ENCODE results near the gene MORN3. TPM values are rescaled to one million over a fixed set of nuclear protein-coding genes. Genes with fewer than 3 reads are reported as not detected.
A peak's percentile ranks its signal among the peaks of the same experiment; 100 is the strongest.

The MORN3 gene
- total and polyA plus RNA-seq, 2 donors (not counting 1 experiment from before 2014, with no cell fraction given): 0.22 to 1.3 TPM

DNA sequence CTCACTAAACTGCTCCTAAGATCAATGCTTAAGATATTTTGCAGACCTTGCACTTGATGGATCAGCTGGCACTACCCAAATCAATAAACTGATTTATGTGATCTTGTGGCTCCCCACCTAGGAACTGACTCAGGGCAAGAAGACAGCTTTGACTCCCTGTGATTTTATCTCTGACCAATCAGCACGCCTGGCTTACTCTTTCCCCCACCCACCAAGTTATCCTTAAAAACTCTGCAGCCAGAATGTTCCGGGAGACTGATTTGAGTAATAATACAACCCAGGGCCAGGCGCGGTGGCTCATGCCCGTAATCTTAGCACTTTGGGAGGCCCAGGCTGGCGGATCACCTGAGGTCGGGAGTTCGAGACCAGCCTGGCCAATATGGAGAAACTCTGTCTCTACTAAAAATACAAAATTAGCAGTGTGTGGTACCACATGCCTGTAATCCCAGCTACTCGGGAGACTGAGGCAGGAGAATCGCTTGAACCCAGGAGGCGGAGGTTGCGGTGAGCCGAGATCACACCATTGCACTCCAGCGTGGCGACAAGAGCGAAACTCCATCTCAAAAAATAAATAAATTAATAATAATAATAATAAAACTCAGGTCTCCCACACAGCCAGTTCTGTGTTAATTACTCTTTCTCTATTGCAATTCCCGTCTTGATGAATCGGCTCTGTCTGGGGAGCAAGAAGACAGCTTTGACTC lies 12.0 kb downstream of the MORN3 start:
- DNase-seq: no peak
- Histone ChIP-seq H3K4me1 (ENCODE audit: control insufficient read depth in 2 of 2, insufficient read depth in 2 of 2, low read length in 2 of 2) (peaks cover 16 to 19% of the 10 kb centered on the region in 2 donors), H4K20me1 (ENCODE audit: control insufficient read depth, insufficient read depth, low read length, poor library complexity, severe bottlenecking) (no peaks in the 10 kb centered on the region), H3K9me3 (ENCODE audit: control extremely low read depth in 1 of 3, control insufficient read depth in 2 of 3, insufficient read depth in 1 of 3, low read length in 2 of 3) (no peaks in the 10 kb centered on the region), H3K27me3 (replicated peaks in 1 of 4; ENCODE audit: control extremely low read depth in 1 of 4, control insufficient read depth in 3 of 4, insufficient read depth in 4 of 4, low read length in 3 of 4) (no peaks in the 10 kb centered on the region), H2AFZ (ENCODE audit: insufficient read depth, low read depth, low read length, poor library complexity, severe bottlenecking) (no peak overlapping the region), H3K4me3 (ENCODE audit: control extremely low read depth in 1 of 5, extremely low read depth in 1 of 5, insufficient read depth in 1 of 5, low read depth in 2 of 5, low read length in 4 of 5) (no peak overlapping the region), H3K9ac (ENCODE audit: low read length) (no peak overlapping the region), H3K4me2 (replicated peaks; ENCODE audit: low read depth, low read length, poor library complexity, severe bottlenecking) (no peak overlapping the region), H3K79me2 (ENCODE audit: control insufficient read depth, insufficient read depth, low read length) (peaks cover 7% of the 10 kb centered on the region), H3K27ac (ENCODE audit: low read length in 2 of 2) (no peak overlapping the region), H3K36me3 (replicated peaks in 1 of 2; ENCODE audit: control extremely low read depth in 1 of 2, control insufficient read depth in 1 of 2, extremely low read depth in 1 of 2, insufficient read depth in 2 of 2, low read length in 1 of 2) (no peaks in the 10 kb centered on the region)
- peaks cover 28% of the 10 kb centered on the region for H3K4me1 Mint-ChIP-seq
- intact Hi-C loops (cut with micrococcal nuclease): no loop called here
- no peak for ATAC-seq (ENCODE audit: low read depth)
- ChIA-PET CTCF (interaction anchor here (0.5 to 2.2 kb wide), 4 partner anchors 11 to 105 kb away, joined by 3 to 10 read pairs (median 4); no protein-coding TSS in a partner anchor), POLR2A (interaction anchor here (0.7 to 1.0 kb wide), 3 partner anchors 30 to 266 kb away, joined by 3 to 6 read pairs (median 3); no protein-coding TSS in a partner anchor)
- peak overlapping the region; percentile 73 for H3K4me3 Mint-ChIP-seq
- TF ChIP-seq EZH2 (IDR thresholded peaks at IDR 0.05; ENCODE audit: borderline replicate concordance, insufficient read depth, low read depth, low read length, poor library complexity, severe bottlenecking): no peak
- TF ChIP-seq, protein P1, sequence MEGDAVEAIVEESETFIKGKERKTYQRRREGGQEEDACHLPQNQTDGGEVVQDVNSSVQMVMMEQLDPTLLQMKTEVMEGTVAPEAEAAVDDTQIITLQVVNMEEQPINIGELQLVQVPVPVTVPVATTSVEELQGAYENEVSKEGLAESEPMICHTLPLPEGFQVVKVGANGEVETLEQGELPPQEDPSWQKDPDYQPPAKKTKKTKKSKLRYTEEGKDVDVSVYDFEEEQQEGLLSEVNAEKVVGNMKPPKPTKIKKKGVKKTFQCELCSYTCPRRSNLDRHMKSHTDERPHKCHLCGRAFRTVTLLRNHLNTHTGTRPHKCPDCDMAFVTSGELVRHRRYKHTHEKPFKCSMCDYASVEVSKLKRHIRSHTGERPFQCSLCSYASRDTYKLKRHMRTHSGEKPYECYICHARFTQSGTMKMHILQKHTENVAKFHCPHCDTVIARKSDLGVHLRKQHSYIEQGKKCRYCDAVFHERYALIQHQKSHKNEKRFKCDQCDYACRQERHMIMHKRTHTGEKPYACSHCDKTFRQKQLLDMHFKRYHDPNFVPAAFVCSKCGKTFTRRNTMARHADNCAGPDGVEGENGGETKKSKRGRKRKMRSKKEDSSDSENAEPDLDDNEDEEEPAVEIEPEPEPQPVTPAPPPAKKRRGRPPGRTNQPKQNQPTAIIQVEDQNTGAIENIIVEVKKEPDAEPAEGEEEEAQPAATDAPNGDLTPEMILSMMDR (IDR thresholded peaks at IDR 0.05): no peak
- H3K9me3 Mint-ChIP-seq (ENCODE audit: insufficient read depth): no peaks in the 10 kb centered on the region
- 94% methylated on average over 10 of the region's 18 CpGs for WGBS (ENCODE audit: insufficient coverage)
- H3K27ac Mint-ChIP-seq: peak overlapping the region; percentile 76
- no peaks in the 10 kb centered on the region for H3K27me3 Mint-ChIP-seq

DNA sequence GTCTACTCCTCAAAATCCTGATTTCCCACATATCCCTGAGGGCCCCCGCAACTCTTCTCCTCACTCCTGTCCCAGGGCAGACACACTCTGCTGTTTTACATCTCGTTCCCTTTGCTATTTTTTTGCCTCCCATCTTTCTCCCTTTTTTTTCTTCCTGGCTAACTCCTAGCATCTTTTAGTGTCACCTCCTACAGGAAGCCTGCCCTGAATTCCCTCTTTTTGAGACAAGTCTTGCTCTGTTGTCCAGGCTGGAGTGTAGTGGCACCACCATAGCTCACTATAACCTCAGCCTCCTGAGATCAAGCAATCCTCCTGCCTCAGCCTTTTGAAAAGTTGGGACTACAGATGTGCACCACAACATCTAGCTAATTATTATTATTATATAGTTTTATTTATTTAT lies 13.3 kb downstream of the MORN3 start:
- Mint-ChIP-seq H3K9me3 (ENCODE audit: insufficient read depth) (no peaks in the 10 kb centered on the region), H3K4me1 (peaks cover 28% of the 10 kb centered on the region), H3K27me3 (no peaks in the 10 kb centered on the region), H3K4me3 (no peak overlapping the region), H3K27ac (no peak overlapping the region)
- no peak overlapping the region for H3K27ac ChIP-seq (ENCODE audit: low read length in 2 of 2)
- H3K4me2 ChIP-seq (replicated peaks; ENCODE audit: low read depth, low read length, poor library complexity, severe bottlenecking): no peak overlapping the region
- H3K9ac ChIP-seq (ENCODE audit: low read length): no peak overlapping the region
- no peaks in the 10 kb centered on the region for H3K27me3 ChIP-seq (replicated peaks in 1 of 4; ENCODE audit: control extremely low read depth in 1 of 4, control insufficient read depth in 3 of 4, insufficient read depth in 4 of 4, low read length in 3 of 4)
- peaks cover 9% of the 10 kb centered on the region for H3K79me2 ChIP-seq (ENCODE audit: control insufficient read depth, insufficient read depth, low read length)
- no peaks in the 10 kb centered on the region for H3K9me3 ChIP-seq (ENCODE audit: control extremely low read depth in 1 of 3, control insufficient read depth in 2 of 3, insufficient read depth in 1 of 3, low read length in 2 of 3)
- 100% methylated on average over 2 of the region's 2 CpGs for WGBS (ENCODE audit: insufficient coverage)
- DNase-seq (no peak), ATAC-seq (ENCODE audit: low read depth) (no peak)
- intact Hi-C loops (cut with micrococcal nuclease): no loop called here
- TF ChIP-seq, protein P1 (IDR thresholded peaks at IDR 0.05): no peak
- TF ChIP-seq EZH2 (IDR thresholded peaks at IDR 0.05; ENCODE audit: borderline replicate concordance, insufficient read depth, low read depth, low read length, poor library complexity, severe bottlenecking): no peak
- ChIA-PET POLR2A (interaction anchor here (1.2 kb wide), 1 partner anchor 57 kb away, joined by 4 read pairs; no protein-coding TSS in a partner anchor), CTCF (interaction anchor here (0.6 to 2.2 kb wide), 3 partner anchors 24 to 103 kb away, joined by 3 to 10 read pairs (median 4); no protein-coding TSS in a partner anchor)
- H3K4me1 ChIP-seq (ENCODE audit: control insufficient read depth in 2 of 2, insufficient read depth in 2 of 2, low read length in 2 of 2): peaks cover 16 to 19% of the 10 kb centered on the region in 2 donors
- no peak overlapping the region for H2AFZ ChIP-seq (ENCODE audit: insufficient read depth, low read depth, low read length, poor library complexity, severe bottlenecking)
- no peak overlapping the region for H3K4me3 ChIP-seq (ENCODE audit: control extremely low read depth in 1 of 5, extremely low read depth in 1 of 5, insufficient read depth in 1 of 5, low read depth in 2 of 5, low read length in 4 of 5)
- H4K20me1 ChIP-seq (ENCODE audit: control insufficient read depth, insufficient read depth, low read length, poor library complexity, severe bottlenecking): no peaks in the 10 kb centered on the region
- H3K36me3 ChIP-seq (replicated peaks in 1 of 2; ENCODE audit: control extremely low read depth in 1 of 2, control insufficient read depth in 1 of 2, extremely low read depth in 1 of 2, insufficient read depth in 2 of 2, low read length in 1 of 2): peaks cover 0 to 4% of the 10 kb centered on the region in 2 experiments

Data from B cell (primary cell).